K562 (cell line): ENCODE measurements around the gene SLC11A1. TPM values are rescaled to one million over a fixed set of nuclear protein-coding genes. Genes with fewer than 3 reads are reported as not detected.

Source experiments
- NFIX ChIP-seq: fragments of 250-450 bp; sonication (Bioruptor Pico); IDR thresholded peaks from 2 replicates; pipeline ENCODE4 v1.4.0; 2020; ENCODE audit warnings: low read depth, mild to moderate bottlenecking, moderate library complexity
- SMC3 ChIP-seq: conservative IDR thresholded peaks from 2 replicates; pipeline ENCODE4 v1.6.1; 2011; ENCODE audit warnings: low read depth, low read length, improper control_type of control experiment; ENCODE audit not compliant: insufficient read depth
- polyA plus RNA-seq, 8 experiments: library from polyadenylated mRNA; depleted of rRNA in 4 of 8; stranded (reverse) in 5 of 8; unstranded in 3 of 8; fragments of >200 nt; fragmentation: Nextera tagmentation in 2 of 8; fragmentation: Illumina TruSeq in 1 of 8; extraction: Ambion mirVana in 2 of 8; extraction: Trizol in 1 of 8; gene quantifications; 2 replicates each; pipeline versions ENCODE4 v1.2.1 to v1.2.3, GENCODE V29; 2011 to 2014; ENCODE audit warnings: inconsistent platforms in 1 of 8, missing spikeins in 1 of 8
- total RNA-seq, 7 experiments: library from RNA; depleted of rRNA in 6 of 7; stranded (reverse); fragments of >200 nt in 6 of 7; fragmentation: Illumina TruSeq in 2 of 7; extraction: Trizol in 2 of 7; gene quantifications; 2 replicates each; pipeline versions ENCODE4 v1.2.1 to v1.2.3, GENCODE V29; 2011 to 2021; ENCODE audit warnings: low replicate concordance in 1 of 7
- TF ChIP-seq, protein P1 (sequence below): fragments of 450-650 bp; IDR thresholded peaks from 2 replicates; pipeline ENCODE4 v1.6.1; 2018; ENCODE audit not compliant: partially characterized antibody

Gene SLC11A1
- total and polyA plus RNA-seq, 9 of the 15 experiments (the other 6 are each of a cell fraction or from before 2014, with no cell fraction given) = 0.35 to 1.6 (median 0.65) TPM

DNA sequence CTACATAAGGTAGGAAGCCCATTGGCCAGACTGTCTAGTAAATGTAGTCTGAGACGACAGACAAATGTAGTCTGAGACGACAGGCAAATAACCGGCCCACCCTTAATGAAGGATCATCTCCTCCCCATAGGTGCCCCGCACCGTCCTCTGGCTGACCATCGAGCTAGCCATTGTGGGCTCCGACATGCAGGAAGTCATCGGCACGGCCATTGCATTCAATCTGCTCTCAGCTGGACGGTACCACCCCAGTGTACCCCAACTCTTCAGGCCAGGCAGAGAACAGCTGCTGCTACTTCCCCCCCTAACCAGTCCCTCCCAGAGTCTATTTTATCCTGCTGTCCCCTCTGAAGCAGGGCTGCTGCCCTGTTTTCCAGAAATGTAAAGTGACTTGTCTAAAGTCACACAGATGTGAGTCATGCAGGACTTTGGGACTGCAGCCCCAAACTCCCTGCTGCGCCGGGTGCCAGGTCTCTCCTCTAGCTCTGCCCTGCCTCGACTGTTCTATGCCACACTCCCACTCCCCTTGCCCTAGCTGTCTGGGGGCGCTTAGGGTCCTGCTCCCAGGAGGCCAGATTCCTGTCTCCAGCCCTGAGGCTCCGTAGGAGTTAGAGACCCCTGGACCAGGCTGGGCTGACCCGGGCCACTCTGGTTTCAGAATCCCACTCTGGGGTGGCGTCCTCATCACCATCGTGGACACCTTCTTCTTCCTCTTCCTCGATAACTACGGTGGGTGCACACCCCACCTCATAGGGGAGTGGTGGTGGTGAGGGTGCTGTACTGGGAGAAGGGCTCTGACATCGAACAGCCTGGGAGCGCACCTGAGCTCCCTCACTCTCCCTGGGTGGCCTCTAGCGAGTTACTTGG is 4.7 kb downstream of the SLC11A1 start (continued):
- TF ChIP-seq, protein P1, sequence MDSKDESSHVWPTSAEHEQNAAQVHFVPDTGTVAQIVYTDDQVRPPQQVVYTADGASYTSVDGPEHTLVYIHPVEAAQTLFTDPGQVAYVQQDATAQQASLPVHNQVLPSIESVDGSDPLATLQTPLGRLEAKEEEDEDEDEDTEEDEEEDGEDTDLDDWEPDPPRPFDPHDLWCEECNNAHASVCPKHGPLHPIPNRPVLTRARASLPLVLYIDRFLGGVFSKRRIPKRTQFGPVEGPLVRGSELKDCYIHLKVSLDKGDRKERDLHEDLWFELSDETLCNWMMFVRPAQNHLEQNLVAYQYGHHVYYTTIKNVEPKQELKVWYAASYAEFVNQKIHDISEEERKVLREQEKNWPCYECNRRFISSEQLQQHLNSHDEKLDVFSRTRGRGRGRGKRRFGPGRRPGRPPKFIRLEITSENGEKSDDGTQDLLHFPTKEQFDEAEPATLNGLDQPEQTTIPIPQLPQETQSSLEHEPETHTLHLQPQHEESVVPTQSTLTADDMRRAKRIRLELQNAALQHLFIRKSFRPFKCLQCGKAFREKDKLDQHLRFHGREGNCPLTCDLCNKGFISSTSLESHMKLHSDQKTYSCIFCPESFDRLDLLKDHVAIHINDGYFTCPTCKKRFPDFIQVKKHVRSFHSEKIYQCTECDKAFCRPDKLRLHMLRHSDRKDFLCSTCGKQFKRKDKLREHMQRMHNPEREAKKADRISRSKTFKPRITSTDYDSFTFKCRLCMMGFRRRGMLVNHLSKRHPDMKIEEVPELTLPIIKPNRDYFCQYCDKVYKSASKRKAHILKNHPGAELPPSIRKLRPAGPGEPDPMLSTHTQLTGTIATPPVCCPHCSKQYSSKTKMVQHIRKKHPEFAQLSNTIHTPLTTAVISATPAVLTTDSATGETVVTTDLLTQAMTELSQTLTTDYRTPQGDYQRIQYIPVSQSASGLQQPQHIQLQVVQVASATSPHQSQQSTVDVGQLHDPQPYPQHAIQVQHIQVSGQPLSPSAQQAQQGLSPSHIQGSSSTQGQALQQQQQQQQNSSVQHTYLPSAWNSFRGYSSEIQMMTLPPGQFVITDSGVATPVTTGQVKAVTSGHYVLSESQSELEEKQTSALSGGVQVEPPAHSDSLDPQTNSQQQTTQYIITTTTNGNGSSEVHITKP = no peak
- no peak for TF ChIP-seq SMC3
- no peak for TF ChIP-seq NFIX (CRISPR knock-in tag)
